GM18870 (cell line): Measurements from ENCODE around the gene NHLRC4.
"Not testable (repeated sequence)": the region's sequence is repeated elsewhere in the genome, so short reads cannot be mapped to it uniquely, and the experiment has no call there.

Experiments
- ATAC-seq: cut with Tn5 transposase; IDR thresholded peaks from one replicate; pipeline ENCODE4 v1.9.1; 2021; ENCODE audit warnings: moderate library complexity; ENCODE audit not compliant: unreplicated experiment

NHLRC4 gene

DNA sequence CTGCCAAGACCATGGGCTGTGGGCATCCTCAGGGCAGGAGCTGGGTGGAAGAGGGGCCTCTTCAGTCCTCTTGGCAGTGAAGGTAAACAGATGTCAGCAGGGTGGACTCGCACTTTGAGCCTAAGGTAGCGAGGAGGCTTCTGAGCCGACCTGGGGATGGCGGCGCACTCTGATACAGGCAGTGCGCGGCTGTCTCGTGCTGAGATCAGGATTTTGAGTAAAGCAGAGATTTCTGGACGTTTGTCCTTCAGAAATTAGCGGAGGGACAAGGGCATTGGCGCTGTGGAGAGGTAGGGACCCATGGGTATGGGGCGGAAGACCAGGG is 29.9 kb downstream of the NHLRC4 start:
- no peak for ATAC-seq

DNA sequence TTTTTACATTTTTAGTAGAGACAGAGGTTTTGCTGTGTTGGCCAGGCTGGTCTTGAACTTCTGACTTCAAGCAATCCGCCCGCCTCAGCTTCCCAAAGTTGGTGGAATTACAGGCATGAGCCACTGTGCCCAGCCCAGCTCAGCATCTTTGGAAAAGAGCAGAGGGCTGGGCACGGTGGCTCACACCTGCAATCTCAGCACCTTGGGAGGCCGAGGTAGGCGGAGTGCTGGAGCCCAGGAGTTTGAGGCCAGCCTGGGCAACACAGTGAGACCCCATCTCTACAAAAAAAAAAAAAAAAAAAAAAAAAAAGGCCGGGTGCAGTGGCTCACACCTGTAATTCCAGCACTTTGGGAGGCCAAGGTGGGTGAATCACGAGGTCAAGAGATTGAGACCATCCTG is 30.9 kb downstream of the NHLRC4 start:
- not testable (repeated sequence) for ATAC-seq

DNA sequence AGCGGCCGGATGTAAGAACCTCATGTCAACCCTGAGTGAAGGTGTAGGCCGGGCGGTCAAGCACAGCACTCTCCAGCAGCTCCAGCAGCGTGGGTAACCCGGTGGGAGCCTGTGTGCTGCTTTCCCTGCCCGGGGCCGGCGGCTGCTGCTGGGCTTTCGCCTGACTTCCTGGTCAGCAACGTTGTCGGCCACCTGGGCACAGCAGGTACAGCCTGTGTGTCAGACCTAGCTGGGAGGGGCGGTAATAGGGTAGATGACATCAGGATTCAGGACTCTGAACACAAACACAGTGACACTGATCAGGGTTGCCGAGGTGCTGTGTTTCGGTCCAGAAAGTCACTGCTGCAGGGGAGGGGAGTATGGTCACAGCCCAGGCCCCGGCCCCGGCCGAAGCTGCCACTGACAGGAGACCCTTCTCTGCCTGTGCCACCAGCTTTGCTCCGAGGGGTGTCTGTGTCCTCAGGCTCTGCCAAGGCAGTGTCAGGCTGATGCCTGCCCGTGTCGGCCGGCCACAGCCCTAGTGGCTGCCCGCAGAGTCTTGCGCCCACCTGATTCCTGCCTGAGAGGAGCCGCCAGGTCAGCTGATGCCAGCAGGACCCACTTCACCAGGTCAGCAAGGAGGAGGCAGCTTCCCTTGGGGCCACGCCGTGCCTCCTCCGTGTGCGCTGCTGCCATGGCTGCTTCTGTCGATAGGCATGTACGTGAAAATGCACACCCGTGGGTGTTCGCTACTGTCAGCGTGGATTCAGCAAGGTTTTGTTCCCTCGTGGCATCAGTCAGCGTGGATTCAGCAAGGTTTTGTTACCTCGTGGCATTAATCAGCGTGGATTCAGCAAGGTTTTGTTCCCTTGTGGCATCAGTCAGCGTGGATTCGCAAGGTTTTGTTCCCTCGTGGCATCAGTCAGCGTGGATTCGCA is 32.3 kb downstream of the NHLRC4 start:
- no peak for ATAC-seq

DNA sequence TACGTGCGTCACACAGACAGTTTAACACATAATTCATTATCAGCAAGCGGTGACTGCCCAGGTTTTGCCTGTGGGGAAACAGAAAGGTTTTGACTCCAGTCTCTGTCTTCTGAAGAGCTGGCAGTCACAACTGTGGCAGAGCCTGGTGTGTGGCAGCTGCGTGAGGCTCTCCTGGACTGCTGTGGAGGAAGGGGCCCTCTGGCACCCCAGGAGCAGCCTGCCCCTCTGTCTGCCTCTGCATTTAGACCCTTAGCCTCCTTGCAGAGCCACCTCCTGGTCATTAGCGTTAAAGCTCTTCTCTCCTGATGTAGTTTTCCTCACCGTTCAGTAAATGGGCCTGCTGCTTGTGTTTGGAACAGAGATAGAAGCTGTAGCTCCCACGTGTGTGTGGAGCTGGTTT is 34.0 kb downstream of the NHLRC4 start:
- no peak for ATAC-seq

DNA sequence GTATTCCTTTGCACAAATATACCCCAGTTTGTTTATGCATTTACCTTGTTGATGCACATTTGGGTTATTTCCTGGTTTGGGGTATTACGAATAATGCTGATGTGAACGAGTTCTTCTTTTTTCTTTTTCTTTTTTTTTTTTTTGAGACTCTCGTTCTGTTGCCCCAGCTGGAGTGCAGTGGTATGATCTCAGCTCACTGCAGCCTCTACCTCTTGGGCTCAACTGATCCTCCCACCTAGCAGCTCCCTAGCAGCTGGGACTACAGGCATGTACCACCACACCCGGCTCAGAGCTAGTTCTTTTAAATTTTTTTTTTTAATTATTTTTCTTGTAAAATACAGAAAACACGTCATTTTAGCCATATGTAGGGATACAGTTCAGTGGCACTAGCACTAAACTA is 37.1 kb downstream of the NHLRC4 start:
- ATAC-seq: no peak

DNA sequence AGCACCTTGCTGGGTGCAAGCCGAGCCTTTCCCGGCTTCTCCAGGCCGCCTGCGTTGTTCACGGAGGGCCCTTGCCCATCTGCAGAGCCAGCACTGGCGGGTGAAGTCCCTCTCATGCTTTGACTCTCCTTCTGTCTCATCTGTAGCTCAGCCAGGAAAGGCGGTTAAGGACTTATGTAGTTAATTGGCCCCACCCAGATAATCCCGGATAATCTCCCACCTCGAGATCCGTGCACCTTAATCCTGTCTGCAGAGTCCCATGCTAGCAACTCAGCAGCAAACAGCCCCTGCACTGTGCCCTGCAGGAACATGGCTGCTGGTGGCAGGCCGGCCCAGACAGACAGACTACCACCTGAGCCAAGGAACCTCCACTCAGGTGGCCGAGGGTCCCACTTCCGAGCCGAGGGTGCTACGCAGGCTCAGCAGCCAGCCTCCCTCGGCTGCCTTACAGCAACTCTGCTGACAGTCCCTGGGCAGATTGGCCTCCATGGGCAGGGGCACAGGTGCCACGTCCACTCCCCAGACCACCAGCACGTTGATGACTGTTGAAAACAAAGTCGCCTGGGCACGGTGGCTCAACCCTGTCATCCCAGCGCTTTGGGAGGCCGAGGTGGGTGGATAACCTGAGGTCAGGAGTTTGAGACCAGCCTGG is 40.0 kb downstream of the NHLRC4 start:
- ATAC-seq: no peak

DNA sequence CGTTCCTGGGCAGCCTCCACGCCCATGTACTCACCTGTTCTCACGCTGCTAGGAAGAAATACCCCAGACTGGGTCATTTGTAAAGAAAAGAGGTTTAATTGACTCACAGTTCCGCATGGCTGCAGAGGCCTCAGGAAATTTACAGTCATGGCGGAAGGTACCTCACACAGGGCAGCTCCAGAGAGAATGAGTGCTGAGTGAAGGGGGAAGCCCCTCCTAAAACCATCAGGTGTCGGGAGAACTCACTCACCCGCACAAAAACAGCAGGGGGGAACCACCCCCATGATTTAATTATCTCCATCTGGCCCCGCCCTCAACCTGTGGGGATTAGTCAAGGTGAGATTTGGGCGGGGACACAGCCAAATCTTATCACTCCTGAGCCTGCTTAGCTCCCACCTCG is 41.2 kb downstream of the NHLRC4 start:
- ATAC-seq: no peak

DNA sequence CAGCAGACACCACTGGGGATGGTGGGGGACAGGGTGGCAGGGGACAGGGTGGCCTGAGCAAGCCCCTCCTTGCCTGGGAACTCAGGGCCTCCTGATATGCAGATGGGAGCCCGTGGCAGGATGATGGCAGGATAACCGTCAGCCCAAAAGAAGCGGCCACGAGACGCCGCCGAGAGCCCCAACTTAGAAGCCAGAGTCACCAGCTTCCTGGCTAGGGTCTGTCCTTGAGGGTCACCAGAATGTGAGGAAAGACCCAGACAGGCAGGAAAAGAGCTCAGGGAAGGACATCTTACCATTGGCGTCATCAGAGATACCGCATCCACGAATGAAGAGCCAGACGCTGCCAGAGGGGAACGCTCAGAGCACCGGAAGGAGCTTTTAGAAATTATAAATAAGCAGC is 42.5 kb downstream of the NHLRC4 start:
- ATAC-seq: no peak

DNA sequence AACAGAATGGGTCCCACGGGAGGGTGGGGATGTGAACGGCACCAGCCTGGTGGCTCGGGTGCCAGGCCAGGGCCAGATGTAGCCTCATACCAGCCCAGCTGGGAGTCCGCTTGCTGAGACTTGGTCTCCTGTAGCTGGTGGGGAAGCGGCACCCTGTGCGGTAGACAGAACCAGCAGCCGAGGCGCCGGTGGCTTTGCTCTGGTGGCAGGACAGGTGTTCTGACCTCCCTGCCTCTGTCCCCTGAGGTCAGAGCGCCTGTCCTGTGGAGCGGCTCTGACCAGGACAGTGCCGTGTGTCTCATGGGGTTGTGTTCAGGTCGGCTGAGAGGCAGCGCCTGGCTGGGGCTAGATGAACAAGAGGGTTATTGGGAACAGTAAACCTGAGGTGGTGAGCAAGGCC is 43.2 kb downstream of the NHLRC4 start:
- ATAC-seq: no peak

DNA sequence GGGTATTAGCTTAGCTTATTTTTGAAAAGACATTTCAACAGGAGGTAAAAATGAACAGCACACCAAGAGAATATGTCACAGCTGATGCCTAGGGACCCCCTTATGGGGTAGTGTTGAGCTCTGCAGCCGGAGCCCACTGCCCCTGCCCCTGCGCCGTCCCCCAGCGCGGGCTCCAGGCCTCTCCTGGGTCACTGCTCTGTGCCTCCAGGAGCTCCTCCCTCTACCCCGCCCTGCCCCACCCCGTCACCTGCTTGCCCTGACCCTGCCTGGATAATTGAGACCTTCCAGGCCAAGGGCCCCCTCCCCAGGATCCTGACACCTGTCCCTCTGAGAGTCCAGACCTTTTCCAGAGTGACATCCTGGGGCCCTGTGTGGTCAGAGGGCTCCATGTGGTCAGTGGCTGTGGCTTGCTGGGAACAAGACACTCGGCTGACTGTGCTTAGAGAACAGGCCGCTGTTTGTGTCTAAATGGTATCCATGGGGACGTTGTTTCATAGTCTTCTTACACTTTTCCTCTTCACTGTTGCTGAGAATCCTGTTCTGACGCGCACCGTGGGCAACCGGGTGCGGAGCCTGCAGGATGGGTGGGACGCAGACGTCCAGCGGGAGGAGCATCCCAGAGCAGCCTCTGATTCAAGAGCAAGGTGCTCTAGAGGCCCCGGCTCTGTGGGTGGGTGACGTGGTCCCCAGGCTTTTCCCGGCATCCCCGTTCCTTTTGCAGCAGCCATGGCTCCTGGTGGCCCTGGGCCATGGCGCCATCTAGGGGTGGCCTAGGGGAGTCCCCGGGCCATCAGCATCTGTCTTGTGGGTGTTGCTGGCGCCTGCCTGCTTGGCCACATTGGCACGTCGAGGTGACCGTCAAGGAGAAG is 43.9 kb downstream of the NHLRC4 start:
- no peak for ATAC-seq

DNA sequence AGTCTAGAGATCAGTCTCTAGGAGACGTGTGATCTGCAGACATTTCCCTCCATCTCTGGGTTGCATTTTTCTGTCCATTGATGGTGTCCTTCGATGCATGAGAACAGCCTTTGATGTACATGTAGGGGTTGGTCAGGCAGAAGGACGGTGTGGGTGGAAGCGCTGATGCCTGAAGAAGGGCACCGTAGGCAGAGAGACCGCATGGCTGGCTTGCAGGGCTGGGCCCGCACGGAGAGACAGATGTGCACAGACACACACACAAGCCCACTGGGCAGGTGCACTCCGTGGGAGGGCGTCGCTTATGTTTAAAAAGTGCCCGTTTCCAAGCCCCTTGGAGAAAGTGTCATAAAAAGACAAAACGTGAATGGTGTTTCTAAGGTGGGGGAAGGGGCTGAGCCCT is 48.3 kb downstream of the NHLRC4 start:
- no peak for ATAC-seq

DNA sequence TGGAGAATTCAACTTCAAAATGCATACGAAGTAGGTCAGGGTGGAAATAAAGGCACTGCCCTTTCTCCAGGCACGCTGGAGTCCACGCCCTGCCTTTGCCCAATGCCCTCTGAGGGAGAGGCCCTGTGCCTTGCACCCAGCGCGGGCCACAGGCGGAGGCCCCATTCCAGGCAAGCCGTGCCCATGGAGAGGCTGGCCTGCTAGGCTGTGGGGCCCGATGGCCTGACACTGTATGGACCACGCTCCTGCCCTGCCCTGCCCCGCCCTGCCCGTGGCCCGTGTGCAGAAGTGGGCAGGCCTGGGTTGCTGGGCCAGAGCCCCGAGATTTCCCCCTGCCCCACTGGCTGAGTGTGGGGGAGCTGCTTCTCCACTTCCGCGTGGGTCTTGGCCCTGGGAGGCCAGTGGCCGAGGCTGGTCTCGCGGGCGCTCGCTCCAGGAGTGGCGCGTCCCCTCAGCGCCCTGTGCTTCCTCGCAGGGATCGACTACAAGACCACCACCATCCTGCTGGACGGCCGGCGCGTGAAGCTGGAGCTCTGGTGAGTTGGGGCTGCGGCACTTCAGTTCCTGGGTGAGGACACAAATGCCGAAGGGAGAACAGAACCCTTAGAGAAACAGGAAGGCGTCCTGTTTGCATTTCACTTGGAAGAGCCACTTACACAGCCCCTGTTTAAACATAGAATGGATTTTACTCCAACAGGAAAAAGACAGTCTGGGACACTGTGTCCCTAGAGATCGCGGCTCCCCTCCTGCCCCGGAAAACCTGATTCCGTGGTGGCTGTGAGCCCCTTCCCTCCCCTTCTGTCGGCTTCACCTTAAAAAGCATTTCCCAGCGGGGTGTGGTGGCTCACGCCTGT is 50.2 kb downstream of the NHLRC4 start:
- no peak for ATAC-seq

DNA sequence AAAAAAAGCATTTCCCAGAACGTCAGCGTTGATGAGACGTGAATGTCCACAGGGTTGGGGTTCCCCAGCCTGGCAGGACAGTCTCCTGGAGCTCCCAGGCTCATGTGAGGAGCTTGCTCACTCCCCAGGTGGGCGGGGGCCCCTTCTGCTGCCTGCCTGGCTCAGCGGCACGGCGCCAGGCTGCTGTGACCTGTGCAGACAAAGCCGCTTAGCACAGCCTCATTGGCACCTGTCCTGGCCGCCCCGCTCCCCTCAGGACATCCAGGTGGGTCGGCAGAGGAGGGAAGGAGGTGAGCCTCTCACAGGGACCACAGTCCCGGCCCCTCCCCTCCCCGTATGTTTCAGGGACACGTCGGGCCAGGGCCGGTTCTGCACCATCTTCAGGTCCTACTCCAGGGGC is 51.0 kb downstream of the NHLRC4 start:
- no peak for ATAC-seq
